HEK293 (cell line): ENCODE results near the gene ZNF708.

ENCODE experiments used
- ATF2 ChIP-seq: fragments of 450-650 bp; formaldehyde crosslinking; IDR thresholded peaks from 2 replicates; pipeline ENCODE4 v1.5.1; 2016; ENCODE audit warnings: missing biosample characterization, missing genetic modification characterization, low read depth
- CTCF ChIP-seq: fragments of 450-650 bp; formaldehyde crosslinking; IDR thresholded peaks from 2 replicates; pipeline ENCODE4 v1.5.1; 2016; ENCODE audit warnings: missing biosample characterization, missing genetic modification characterization
- GLIS1 ChIP-seq: fragments of 450-650 bp; formaldehyde crosslinking; IDR thresholded peaks from 2 replicates; pipeline ENCODE4 v1.5.1; 2016; ENCODE audit warnings: missing biosample characterization, missing genetic modification characterization
- REPIN1 ChIP-seq: fragments of 450-650 bp; formaldehyde crosslinking; IDR thresholded peaks from 2 replicates; pipeline ENCODE4 v1.5.1; 2017; ENCODE audit warnings: missing biosample characterization, missing genetic modification characterization, low read depth
- ZBTB8A ChIP-seq: fragments of 450-650 bp; formaldehyde crosslinking; IDR thresholded peaks from 2 replicates; pipeline ENCODE4 v1.5.1; 2016; ENCODE audit warnings: missing biosample characterization, missing genetic modification characterization
- ZNF416 ChIP-seq: fragments of 450-650 bp; formaldehyde crosslinking; IDR thresholded peaks from 2 replicates; pipeline ENCODE4 v1.5.1; 2016; ENCODE audit warnings: missing biosample characterization, missing genetic modification characterization
- ZNF600 ChIP-seq: fragments of 450-650 bp; formaldehyde crosslinking; IDR thresholded peaks from 2 replicates; pipeline ENCODE4 v1.5.1; 2016; ENCODE audit warnings: missing biosample characterization, missing genetic modification characterization
- ZNF664 ChIP-seq: fragments of 450-650 bp; formaldehyde crosslinking; IDR thresholded peaks from 2 replicates; pipeline ENCODE4 v1.5.1; 2016; ENCODE audit warnings: missing biosample characterization, missing genetic modification characterization

- no peak for TF ChIP-seq CTCF (tag by site-specific recombination)
- TF ChIP-seq ZNF416 (tag by site-specific recombination): no peak
- no peak for TF ChIP-seq ZNF664 (tag by site-specific recombination)
- no peak for TF ChIP-seq ZBTB8A (tag by site-specific recombination)
- TF ChIP-seq REPIN1 (tag by site-specific recombination): no peak
- TF ChIP-seq ZNF600 (tag by site-specific recombination): no peak
- TF ChIP-seq GLIS1 (tag by site-specific recombination): no peak
- TF ChIP-seq ATF2 (tag by site-specific recombination): no peak
Measured at GRCh38 chr19:21269813-21270212, 59.4 kb downstream of the ZNF708 start.
